ENCODE measurements around the gene ST6GALNAC2.

Gene ST6GALNAC2

GRCh38 chr17:76558198-76559095, 27.2 kb downstream of the ST6GALNAC2 start:
- H2AFZ ChIP-seq (ENCODE audit: low read length): no peak overlapping the region
- no peaks in the 10 kb centered on the region for H3K9me2 ChIP-seq (replicated peaks; ENCODE audit: low read depth, low read length)
- H4K20me1 ChIP-seq (ENCODE audit: insufficient read depth, low read length, poor library complexity, severe bottlenecking): peaks cover 49% of the 10 kb centered on the region
- peaks cover 19% of the 10 kb centered on the region; the same call in 1 of the 2 replicates for H3K36me3 ChIP-seq (ENCODE audit: insufficient read depth, low read length)
- peaks cover 6% of the 10 kb centered on the region for H3K27me3 ChIP-seq (ENCODE audit: insufficient read depth, low read length, poor library complexity, severe bottlenecking)
- peaks cover 63% of the 10 kb centered on the region for H3K4me1 ChIP-seq (ENCODE audit: insufficient read depth, low read length, poor library complexity, severe bottlenecking)
- peak overlapping the region; percentile 94 for H3K4me3 ChIP-seq (ENCODE audit: low read length, poor library complexity, severe bottlenecking)
- H3F3A ChIP-seq (ENCODE audit: low read depth): peaks cover 6% of the 10 kb centered on the region; the same call in 1 of the 2 replicates
- peaks cover 63% of the 10 kb centered on the region for H3K79me2 ChIP-seq (ENCODE audit: insufficient read depth, low read length)
- no peaks in the 10 kb centered on the region for H3K9me3 ChIP-seq (ENCODE audit: insufficient read depth, low read depth, low read length)
- H3K4me2 ChIP-seq (ENCODE audit: low read depth, low read length, poor library complexity, severe bottlenecking): peak overlapping the region; percentile 92
- H3K9ac ChIP-seq (ENCODE audit: low read depth, low read length, poor library complexity, severe bottlenecking): peak overlapping the region; percentile 99
- TF ChIP-seq CTCF (conservative IDR thresholded peaks at IDR 0.05; ENCODE audit: low read length): peak; percentile 83
- no peak for TF ChIP-seq EZH2phosphoT487 (IDR thresholded peaks at IDR 0.05; ENCODE audit: borderline replicate concordance)

DNA sequence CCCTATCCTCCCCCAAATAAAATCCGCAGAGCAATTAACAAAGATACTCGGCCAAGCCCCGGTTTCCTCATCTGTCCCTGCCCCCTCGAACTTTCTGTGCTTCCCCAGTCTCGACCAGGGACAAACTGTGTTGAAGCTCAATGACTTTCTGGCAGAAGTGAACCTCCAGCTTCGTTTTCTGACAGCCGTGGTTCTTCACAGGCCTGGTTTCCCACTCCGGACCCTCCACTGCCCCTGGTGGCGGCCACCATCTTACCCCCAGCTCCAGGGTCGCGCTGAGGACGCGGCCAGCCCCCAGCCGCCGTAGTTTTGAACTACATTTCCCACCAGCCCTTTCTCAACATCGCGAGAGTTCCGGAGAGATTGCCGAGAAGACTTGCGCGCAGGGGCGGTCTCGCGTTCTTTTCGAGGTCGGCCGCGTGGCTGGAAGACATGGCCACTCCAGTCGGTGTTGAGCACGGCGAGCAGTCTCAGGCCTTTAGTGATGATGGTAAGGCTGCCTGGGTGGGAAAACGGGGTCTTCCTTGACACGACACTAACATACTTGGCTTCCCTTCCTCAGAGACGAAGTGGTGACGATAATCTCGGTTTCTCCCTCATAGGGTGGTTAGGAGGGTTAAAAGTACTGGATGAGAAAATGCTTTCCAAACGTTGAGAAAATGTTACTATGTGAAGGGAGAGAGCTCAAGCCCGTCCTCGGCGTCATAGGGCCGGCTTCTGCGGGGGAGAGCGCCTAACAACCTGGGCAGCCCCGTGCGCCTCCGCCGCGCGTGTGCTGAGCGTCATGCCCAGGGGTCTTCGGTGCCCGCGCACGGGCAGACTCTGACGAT, 28.1 kb downstream of the ST6GALNAC2 start:
- no peaks in the 10 kb centered on the region for H3K9me2 ChIP-seq (replicated peaks; ENCODE audit: low read depth, low read length)

More for the DNA sequence above, 28.1 kb downstream of the ST6GALNAC2 start:
- H3F3A ChIP-seq (ENCODE audit: low read depth): peaks cover 6% of the 10 kb centered on the region; the same call in 1 of the 2 replicates
- H4K20me1 ChIP-seq (ENCODE audit: insufficient read depth, low read length, poor library complexity, severe bottlenecking): peaks cover 44% of the 10 kb centered on the region
- H3K4me2 ChIP-seq (ENCODE audit: low read depth, low read length, poor library complexity, severe bottlenecking): peak overlapping the region; percentile 92
- TF ChIP-seq CTCF (conservative IDR thresholded peaks at IDR 0.05; ENCODE audit: low read length): peak; percentile 64
- no peak for TF ChIP-seq EZH2phosphoT487 (IDR thresholded peaks at IDR 0.05; ENCODE audit: borderline replicate concordance)
- H3K4me1 ChIP-seq (ENCODE audit: insufficient read depth, low read length, poor library complexity, severe bottlenecking): peaks cover 66% of the 10 kb centered on the region
- peak overlapping the region; percentile 79; the same call in 1 of the 2 replicates for H2AFZ ChIP-seq (ENCODE audit: low read length)
- H3K27me3 ChIP-seq (ENCODE audit: insufficient read depth, low read length, poor library complexity, severe bottlenecking): peaks cover 6% of the 10 kb centered on the region
- peaks cover 14% of the 10 kb centered on the region; the same call in 1 of the 2 replicates for H3K36me3 ChIP-seq (ENCODE audit: insufficient read depth, low read length)
- H3K9me3 ChIP-seq (ENCODE audit: insufficient read depth, low read depth, low read length): no peaks in the 10 kb centered on the region
- H3K9ac ChIP-seq (ENCODE audit: low read depth, low read length, poor library complexity, severe bottlenecking): peak overlapping the region; percentile 99
- peak overlapping the region; percentile 94 for H3K4me3 ChIP-seq (ENCODE audit: low read length, poor library complexity, severe bottlenecking)
- H3K79me2 ChIP-seq (ENCODE audit: insufficient read depth, low read length): peaks cover 57% of the 10 kb centered on the region

Measured in Loucy (cell line).